ENCODE measurements around the gene DUSP5.

DNA sequence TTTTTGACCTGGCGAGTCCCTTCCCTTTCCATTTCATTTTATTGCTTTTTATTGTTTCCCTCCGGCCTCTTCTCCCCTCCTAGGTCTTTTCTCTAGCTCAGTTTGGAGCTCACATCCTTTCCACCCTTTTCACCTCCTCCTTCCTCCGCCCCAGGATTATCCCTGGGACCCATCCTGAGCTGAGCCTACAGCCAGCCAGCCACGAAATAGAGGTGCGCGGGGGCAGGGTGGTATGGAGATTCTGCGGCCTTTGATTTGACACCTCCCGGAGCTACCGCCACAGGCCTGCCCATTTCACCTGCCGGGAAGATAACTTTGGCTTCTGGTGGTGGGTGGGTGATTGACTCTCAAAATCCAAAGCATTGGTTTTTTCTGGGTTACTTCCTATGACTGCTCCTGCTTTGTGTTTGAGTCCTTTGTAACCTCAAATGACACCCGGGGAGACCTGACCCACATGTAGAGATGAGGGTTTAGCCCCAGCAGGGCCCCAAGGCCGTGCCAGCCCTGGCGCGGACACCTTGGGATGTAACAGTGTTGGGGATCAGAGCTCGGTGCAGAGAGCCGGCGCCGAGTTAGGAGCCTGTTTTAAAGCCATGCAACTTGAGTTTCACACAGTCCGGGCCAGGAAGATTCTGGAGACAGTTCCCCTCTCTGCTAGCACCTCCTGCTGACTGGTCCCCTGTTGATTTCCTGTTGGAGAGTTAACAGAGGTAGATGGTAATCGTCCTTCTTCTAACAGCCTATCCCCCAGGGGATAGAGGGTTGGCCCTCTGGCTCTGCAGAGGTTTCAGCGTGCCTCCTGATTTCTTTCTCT is 1.5 kb downstream of the DUSP5 start:
- TF ChIP-seq, protein P1, sequence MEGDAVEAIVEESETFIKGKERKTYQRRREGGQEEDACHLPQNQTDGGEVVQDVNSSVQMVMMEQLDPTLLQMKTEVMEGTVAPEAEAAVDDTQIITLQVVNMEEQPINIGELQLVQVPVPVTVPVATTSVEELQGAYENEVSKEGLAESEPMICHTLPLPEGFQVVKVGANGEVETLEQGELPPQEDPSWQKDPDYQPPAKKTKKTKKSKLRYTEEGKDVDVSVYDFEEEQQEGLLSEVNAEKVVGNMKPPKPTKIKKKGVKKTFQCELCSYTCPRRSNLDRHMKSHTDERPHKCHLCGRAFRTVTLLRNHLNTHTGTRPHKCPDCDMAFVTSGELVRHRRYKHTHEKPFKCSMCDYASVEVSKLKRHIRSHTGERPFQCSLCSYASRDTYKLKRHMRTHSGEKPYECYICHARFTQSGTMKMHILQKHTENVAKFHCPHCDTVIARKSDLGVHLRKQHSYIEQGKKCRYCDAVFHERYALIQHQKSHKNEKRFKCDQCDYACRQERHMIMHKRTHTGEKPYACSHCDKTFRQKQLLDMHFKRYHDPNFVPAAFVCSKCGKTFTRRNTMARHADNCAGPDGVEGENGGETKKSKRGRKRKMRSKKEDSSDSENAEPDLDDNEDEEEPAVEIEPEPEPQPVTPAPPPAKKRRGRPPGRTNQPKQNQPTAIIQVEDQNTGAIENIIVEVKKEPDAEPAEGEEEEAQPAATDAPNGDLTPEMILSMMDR (IDR thresholded peaks at IDR 0.05; ENCODE audit: low read depth, low read length, missing input control) = no peak
- TF ChIP-seq RAD21 (IDR thresholded peaks at IDR 0.05) (peak; percentile 35 to 52), TAF1 (conservative IDR thresholded peaks at IDR 0.05) (no peak), SP1 (IDR thresholded peaks at IDR 0.05) (no peak), GABPA (IDR thresholded peaks at IDR 0.05 in 1 of 2, conservative IDR thresholded peaks at IDR 0.05 in 1 of 2) (no peak)
- TF ChIP-seq, protein P2, sequence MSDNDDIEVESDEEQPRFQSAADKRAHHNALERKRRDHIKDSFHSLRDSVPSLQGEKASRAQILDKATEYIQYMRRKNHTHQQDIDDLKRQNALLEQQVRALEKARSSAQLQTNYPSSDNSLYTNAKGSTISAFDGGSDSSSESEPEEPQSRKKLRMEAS (IDR thresholded peaks at IDR 0.05) = no peak
- TF ChIP-seq, protein P3, sequence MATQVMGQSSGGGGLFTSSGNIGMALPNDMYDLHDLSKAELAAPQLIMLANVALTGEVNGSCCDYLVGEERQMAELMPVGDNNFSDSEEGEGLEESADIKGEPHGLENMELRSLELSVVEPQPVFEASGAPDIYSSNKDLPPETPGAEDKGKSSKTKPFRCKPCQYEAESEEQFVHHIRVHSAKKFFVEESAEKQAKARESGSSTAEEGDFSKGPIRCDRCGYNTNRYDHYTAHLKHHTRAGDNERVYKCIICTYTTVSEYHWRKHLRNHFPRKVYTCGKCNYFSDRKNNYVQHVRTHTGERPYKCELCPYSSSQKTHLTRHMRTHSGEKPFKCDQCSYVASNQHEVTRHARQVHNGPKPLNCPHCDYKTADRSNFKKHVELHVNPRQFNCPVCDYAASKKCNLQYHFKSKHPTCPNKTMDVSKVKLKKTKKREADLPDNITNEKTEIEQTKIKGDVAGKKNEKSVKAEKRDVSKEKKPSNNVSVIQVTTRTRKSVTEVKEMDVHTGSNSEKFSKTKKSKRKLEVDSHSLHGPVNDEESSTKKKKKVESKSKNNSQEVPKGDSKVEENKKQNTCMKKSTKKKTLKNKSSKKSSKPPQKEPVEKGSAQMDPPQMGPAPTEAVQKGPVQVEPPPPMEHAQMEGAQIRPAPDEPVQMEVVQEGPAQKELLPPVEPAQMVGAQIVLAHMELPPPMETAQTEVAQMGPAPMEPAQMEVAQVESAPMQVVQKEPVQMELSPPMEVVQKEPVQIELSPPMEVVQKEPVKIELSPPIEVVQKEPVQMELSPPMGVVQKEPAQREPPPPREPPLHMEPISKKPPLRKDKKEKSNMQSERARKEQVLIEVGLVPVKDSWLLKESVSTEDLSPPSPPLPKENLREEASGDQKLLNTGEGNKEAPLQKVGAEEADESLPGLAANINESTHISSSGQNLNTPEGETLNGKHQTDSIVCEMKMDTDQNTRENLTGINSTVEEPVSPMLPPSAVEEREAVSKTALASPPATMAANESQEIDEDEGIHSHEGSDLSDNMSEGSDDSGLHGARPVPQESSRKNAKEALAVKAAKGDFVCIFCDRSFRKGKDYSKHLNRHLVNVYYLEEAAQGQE (IDR thresholded peaks at IDR 0.05) = no peak
- TF ChIP-seq, protein P4, sequence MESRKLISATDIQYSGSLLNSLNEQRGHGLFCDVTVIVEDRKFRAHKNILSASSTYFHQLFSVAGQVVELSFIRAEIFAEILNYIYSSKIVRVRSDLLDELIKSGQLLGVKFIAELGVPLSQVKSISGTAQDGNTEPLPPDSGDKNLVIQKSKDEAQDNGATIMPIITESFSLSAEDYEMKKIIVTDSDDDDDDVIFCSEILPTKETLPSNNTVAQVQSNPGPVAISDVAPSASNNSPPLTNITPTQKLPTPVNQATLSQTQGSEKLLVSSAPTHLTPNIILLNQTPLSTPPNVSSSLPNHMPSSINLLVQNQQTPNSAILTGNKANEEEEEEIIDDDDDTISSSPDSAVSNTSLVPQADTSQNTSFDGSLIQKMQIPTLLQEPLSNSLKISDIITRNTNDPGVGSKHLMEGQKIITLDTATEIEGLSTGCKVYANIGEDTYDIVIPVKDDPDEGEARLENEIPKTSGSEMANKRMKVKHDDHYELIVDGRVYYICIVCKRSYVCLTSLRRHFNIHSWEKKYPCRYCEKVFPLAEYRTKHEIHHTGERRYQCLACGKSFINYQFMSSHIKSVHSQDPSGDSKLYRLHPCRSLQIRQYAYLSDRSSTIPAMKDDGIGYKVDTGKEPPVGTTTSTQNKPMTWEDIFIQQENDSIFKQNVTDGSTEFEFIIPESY (IDR thresholded peaks at IDR 0.05) = no peak
- TF ChIP-seq, protein P5, sequence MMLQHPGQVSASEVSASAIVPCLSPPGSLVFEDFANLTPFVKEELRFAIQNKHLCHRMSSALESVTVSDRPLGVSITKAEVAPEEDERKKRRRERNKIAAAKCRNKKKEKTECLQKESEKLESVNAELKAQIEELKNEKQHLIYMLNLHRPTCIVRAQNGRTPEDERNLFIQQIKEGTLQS (IDR thresholded peaks at IDR 0.05) = no peak

All from liver (tissue), 3 donors.